ENCODE results near the gene ATP8B1.
"Not testable (repeated sequence)": the region's sequence is repeated elsewhere in the genome, so short reads cannot be mapped to it uniquely, and the experiment has no call there.

Gene ATP8B1

GRCh38 chr18:57649556-57650500 lies 153.3 kb downstream of the ATP8B1 start:
- Histone ChIP-seq H3K36me3 (ENCODE audit: insufficient read depth, low read length) (no peaks in the 10 kb centered on the region), H3K4me1 (ENCODE audit: insufficient read depth, low read length) (no peaks in the 10 kb centered on the region), H3K9me3 (ENCODE audit: control insufficient read depth, insufficient read depth, low read length) (no peaks in the 10 kb centered on the region), H3K9ac (ENCODE audit: low read depth, low read length) (no peak overlapping the region)

GRCh38 chr18:57648414-57648813 lies 154.7 kb downstream of the ATP8B1 start:
- Histone ChIP-seq H3K9me3 (ENCODE audit: control insufficient read depth, insufficient read depth, low read length) (no peaks in the 10 kb centered on the region), H3K4me1 (ENCODE audit: insufficient read depth, low read length) (no peaks in the 10 kb centered on the region), H3K36me3 (ENCODE audit: insufficient read depth, low read length) (no peaks in the 10 kb centered on the region), H3K9ac (ENCODE audit: low read depth, low read length) (no peak overlapping the region)

GRCh38 chr18:57644540-57644939 lies 158.6 kb downstream of the ATP8B1 start:
- Histone ChIP-seq H3K4me1 (ENCODE audit: insufficient read depth, low read length) (no peaks in the 10 kb centered on the region), H3K9me3 (ENCODE audit: control insufficient read depth, insufficient read depth, low read length) (no peaks in the 10 kb centered on the region), H3K9ac (ENCODE audit: low read depth, low read length) (no peak overlapping the region), H3K36me3 (ENCODE audit: insufficient read depth, low read length) (no peaks in the 10 kb centered on the region)

- H3K4me1 ChIP-seq (ENCODE audit: insufficient read depth, low read length); H3K9me3 ChIP-seq (ENCODE audit: control insufficient read depth, insufficient read depth, low read length); H3K9ac ChIP-seq (ENCODE audit: low read depth, low read length); H3K36me3 ChIP-seq (ENCODE audit: insufficient read depth, low read length): not testable (repeated sequence)
Observed at GRCh38 chr18:57643726-57644125, 159.4 kb downstream of the ATP8B1 start.

- H3K9ac ChIP-seq (ENCODE audit: low read depth, low read length); H3K4me1 ChIP-seq (ENCODE audit: insufficient read depth, low read length); H3K36me3 ChIP-seq (ENCODE audit: insufficient read depth, low read length); H3K9me3 ChIP-seq (ENCODE audit: control insufficient read depth, insufficient read depth, low read length): not testable (repeated sequence)
Observed at GRCh38 chr18:57642462-57642861, 160.7 kb downstream of the ATP8B1 start.

- Histone ChIP-seq H3K4me1 (ENCODE audit: insufficient read depth, low read length) (no peaks in the 10 kb centered on the region), H3K9me3 (ENCODE audit: control insufficient read depth, insufficient read depth, low read length) (no peaks in the 10 kb centered on the region), H3K9ac (ENCODE audit: low read depth, low read length) (no peak overlapping the region), H3K36me3 (ENCODE audit: insufficient read depth, low read length) (no peaks in the 10 kb centered on the region)
Observed at GRCh38 chr18:57640749-57641148, 162.4 kb downstream of the ATP8B1 start.

GRCh38 chr18:57640236-57640635 lies 162.9 kb downstream of the ATP8B1 start:
- no peaks in the 10 kb centered on the region for H3K4me1 ChIP-seq (ENCODE audit: insufficient read depth, low read length)
- H3K9ac ChIP-seq (ENCODE audit: low read depth, low read length) = no peak overlapping the region
- H3K9me3 ChIP-seq (ENCODE audit: control insufficient read depth, insufficient read depth, low read length) = no peaks in the 10 kb centered on the region
- no peaks in the 10 kb centered on the region for H3K36me3 ChIP-seq (ENCODE audit: insufficient read depth, low read length)

GRCh38 chr18:57635003-57635822 lies 167.9 kb downstream of the ATP8B1 start:
- Histone ChIP-seq H3K36me3 (ENCODE audit: insufficient read depth, low read length) (no peaks in the 10 kb centered on the region), H3K4me1 (ENCODE audit: insufficient read depth, low read length) (no peaks in the 10 kb centered on the region), H3K9me3 (ENCODE audit: control insufficient read depth, insufficient read depth, low read length) (no peaks in the 10 kb centered on the region), H3K9ac (ENCODE audit: low read depth, low read length) (no peak overlapping the region)

GRCh38 chr18:57631697-57632096 lies 171.4 kb downstream of the ATP8B1 start:
- Histone ChIP-seq H3K36me3 (ENCODE audit: insufficient read depth, low read length) (no peaks in the 10 kb centered on the region), H3K9ac (ENCODE audit: low read depth, low read length) (no peak overlapping the region), H3K4me1 (ENCODE audit: insufficient read depth, low read length) (peaks cover 12% of the 10 kb centered on the region), H3K9me3 (ENCODE audit: control insufficient read depth, insufficient read depth, low read length) (no peaks in the 10 kb centered on the region)

GRCh38 chr18:57630754-57631595 lies 172.1 kb downstream of the ATP8B1 start:
- peak overlapping the region; percentile 42; the same call in 1 of the 2 replicates for H3K9ac ChIP-seq (ENCODE audit: low read depth, low read length)
- H3K9me3 ChIP-seq (ENCODE audit: control insufficient read depth, insufficient read depth, low read length) = no peaks in the 10 kb centered on the region
- H3K4me1 ChIP-seq (ENCODE audit: insufficient read depth, low read length) = peaks cover 12% of the 10 kb centered on the region
- H3K36me3 ChIP-seq (ENCODE audit: insufficient read depth, low read length) = no peaks in the 10 kb centered on the region

GRCh38 chr18:57630002-57630753 lies 172.9 kb downstream of the ATP8B1 start:
- Histone ChIP-seq H3K9ac (ENCODE audit: low read depth, low read length) (peak overlapping the region; percentile 42), H3K36me3 (ENCODE audit: insufficient read depth, low read length) (no peaks in the 10 kb centered on the region), H3K9me3 (ENCODE audit: control insufficient read depth, insufficient read depth, low read length) (no peaks in the 10 kb centered on the region), H3K4me1 (ENCODE audit: insufficient read depth, low read length) (peaks cover 12% of the 10 kb centered on the region)

GRCh38 chr18:57629422-57629821 lies 173.7 kb downstream of the ATP8B1 start:
- Histone ChIP-seq H3K36me3 (ENCODE audit: insufficient read depth, low read length) (no peaks in the 10 kb centered on the region), H3K9ac (ENCODE audit: low read depth, low read length) (peak overlapping the region; percentile 42), H3K4me1 (ENCODE audit: insufficient read depth, low read length) (peaks cover 12% of the 10 kb centered on the region), H3K9me3 (ENCODE audit: control insufficient read depth, insufficient read depth, low read length) (no peaks in the 10 kb centered on the region)

- Histone ChIP-seq H3K4me1 (ENCODE audit: insufficient read depth, low read length) (peaks cover 12% of the 10 kb centered on the region), H3K36me3 (ENCODE audit: insufficient read depth, low read length) (no peaks in the 10 kb centered on the region), H3K9me3 (ENCODE audit: control insufficient read depth, insufficient read depth, low read length) (no peaks in the 10 kb centered on the region), H3K9ac (ENCODE audit: low read depth, low read length) (no peak overlapping the region)
Observed at GRCh38 chr18:57627488-57627887, 175.6 kb downstream of the ATP8B1 start.

Measured in ES-I3 (cell line).